CD14-positive monocyte (primary cell): ENCODE results near the gene CTTNBP2. TPM values are rescaled to one million over a fixed set of nuclear protein-coding genes. Genes with fewer than 3 reads are reported as not detected.

Experiments
- DNase-seq, 3 donors: peaks; one replicate each; pipeline ENCODE4 v3.0.0-alpha.2; 2011 to 2022
- H2AFZ ChIP-seq: 2 replicates; pipeline ENCODE4 v1.6.0; 2012; ENCODE audit warnings: mild to moderate bottlenecking, low read depth, low read length, inconsistent platforms; ENCODE audit not compliant: insufficient read depth, poor library complexity, severe bottlenecking
- H3K27ac ChIP-seq, 2 donors: 1 replicate in 1 of 2; 2 replicates in 1 of 2; pipeline ENCODE4 v1.5.1; 2012 to 2013; ENCODE audit warnings: low read length in 2 of 2, control low read depth in 1 of 2, inconsistent platforms in 1 of 2, low read depth in 1 of 2, mild to moderate bottlenecking in 1 of 2
- H3K27me3 ChIP-seq, 2 donors: one replicate each; pipeline versions ENCODE4 v1.6.0 to v1.6.1; 2011 to 2013; ENCODE audit warnings: low read length in 2 of 2; ENCODE audit not compliant: control insufficient read depth in 2 of 2, insufficient read depth in 2 of 2
- H3K36me3 ChIP-seq, 2 donors: replicated peaks in 1 of 2; 1 replicate in 1 of 2; 2 replicates in 1 of 2; pipeline versions ENCODE4 v1.5.1 to v1.6.1; 2012 to 2013; ENCODE audit warnings: low read length in 2 of 2, control low read depth in 1 of 2, inconsistent platforms in 1 of 2, mild to moderate bottlenecking in 1 of 2; ENCODE audit not compliant: insufficient read depth in 2 of 2, control insufficient read depth in 1 of 2
- H3K4me1 ChIP-seq, 2 donors: 1 replicate in 1 of 2; 2 replicates in 1 of 2; pipeline versions ENCODE4 v1.5.1 to v1.6.1; 2012 to 2013; ENCODE audit warnings: low read length in 2 of 2, control low read depth in 1 of 2, inconsistent platforms in 1 of 2, mild to moderate bottlenecking in 1 of 2, moderate library complexity in 1 of 2; ENCODE audit not compliant: insufficient read depth in 2 of 2, control insufficient read depth in 1 of 2
- H3K4me2 ChIP-seq: replicated peaks from 2 replicates; pipeline ENCODE3; 2012; ENCODE audit warnings: low read length, moderate library complexity, mild to moderate bottlenecking; ENCODE audit not compliant: poor library complexity, severe bottlenecking; ENCODE audit errors: extremely low read depth
- H3K4me3 ChIP-seq, 3 experiments: fragments of 200-600 bp in 1 of 3; sonication (generic) in 1 of 3; replicated peaks in 1 of 3; 1 replicate in 2 of 3; 2 replicates in 1 of 3; pipeline ENCODE4 v1.5.1; 2011 to 2013; ENCODE audit warnings: low read length in 3 of 3, mild to moderate bottlenecking in 3 of 3, control low read depth in 2 of 3, low read depth in 2 of 3, inconsistent platforms in 1 of 3, moderate library complexity in 1 of 3
- H3K79me2 ChIP-seq: 2 replicates; pipeline ENCODE4 v1.6.0; 2012; ENCODE audit warnings: mild to moderate bottlenecking, control low read depth, inconsistent platforms, low read length, moderate library complexity; ENCODE audit not compliant: insufficient read depth
- H3K9ac ChIP-seq: 2 replicates; pipeline ENCODE4 v1.6.0; 2017; ENCODE audit warnings: low read length, mild to moderate bottlenecking; ENCODE audit not compliant: insufficient read depth, poor library complexity, severe bottlenecking
- H3K9me3 ChIP-seq, 2 donors: replicated peaks in 1 of 2; 1 replicate in 1 of 2; 2 replicates in 1 of 2; pipeline versions ENCODE4 v1.5.1 to v1.6.1; 2012 to 2013; ENCODE audit warnings: low read length in 2 of 2, control low read depth in 1 of 2; ENCODE audit not compliant: control insufficient read depth in 1 of 2, insufficient read depth in 1 of 2
- H4K20me1 ChIP-seq: 2 replicates; pipeline ENCODE4 v1.6.0; 2012; ENCODE audit warnings: mild to moderate bottlenecking, low read length, control low read depth, moderate library complexity; ENCODE audit not compliant: insufficient read depth
- H3K27ac Mint-ChIP-seq, 7 donors: one replicate each; pipeline ENCODE4 v1.8.0; 2020; ENCODE audit warnings: mild to moderate bottlenecking in 7 of 7, mixed read lengths in 7 of 7, moderate library complexity in 6 of 7, inconsistent platforms in 2 of 7
- H3K27me3 Mint-ChIP-seq, 3 donors: one replicate each; pipeline ENCODE4 v1.8.0; 2021 to 2022; ENCODE audit warnings: low read depth in 3 of 3, mild to moderate bottlenecking in 3 of 3, mixed read lengths in 3 of 3, moderate library complexity in 3 of 3, inconsistent platforms in 1 of 3
- H3K36me3 Mint-ChIP-seq, 2 donors: one replicate each; pipeline ENCODE4 v1.8.0; 2020; ENCODE audit warnings: mixed read lengths in 2 of 2, inconsistent platforms in 1 of 2, mild to moderate bottlenecking in 1 of 2
- H3K4me1 Mint-ChIP-seq: one replicate; pipeline ENCODE4 v1.8.0; 2020; ENCODE audit warnings: mild to moderate bottlenecking, mixed read lengths
- H3K4me3 Mint-ChIP-seq, 2 donors: one replicate each; pipeline ENCODE4 v1.8.0; 2020; ENCODE audit warnings: mild to moderate bottlenecking in 2 of 2, mixed read lengths in 2 of 2, moderate library complexity in 1 of 2
- H3K9me3 Mint-ChIP-seq, 7 donors: one replicate each; pipeline ENCODE4 v1.8.0; 2020 to 2022; ENCODE audit warnings: mixed read lengths in 7 of 7, mild to moderate bottlenecking in 6 of 7, moderate library complexity in 6 of 7, inconsistent platforms in 2 of 7
- CTCF ChIP-seq: fragments of 200-600 bp; IDR thresholded peaks from one replicate; pipeline ENCODE4 v1.8.0; 2022; ENCODE audit warnings: antibody characterized with exemption, mild to moderate bottlenecking
- WGBS: methylation state at CpG from one replicate; pipeline ENCODE4 v1.1.5; 2013; ENCODE audit warnings: missing lambda C conversion rate; ENCODE audit not compliant: insufficient coverage; 5-methylcytosine and 5-hydroxymethylcytosine counted together
- intact Hi-C, 2 donors: fragments of 100-400 bp; cut with micrococcal nuclease; formaldehyde crosslinking; loops; one replicate each; pipeline versions ENCODE4 v1.15.0 to v1.15.1; 2023
- polyA plus RNA-seq, 3 donors: library from polyadenylated mRNA; depleted of rRNA in 1 of 3; unstranded in 2 of 3; stranded (reverse) in 1 of 3; fragments of 300-500 nt in 2 of 3; fragments of >200 nt in 1 of 3; fragmentation: Illumina TruSeq in 2 of 3; gene quantifications; 1 replicate in 2 of 3; 2 replicates in 1 of 3; pipeline ENCODE4 v1.2.3, GENCODE V29; 2012 to 2021

CTTNBP2 gene
- polyA plus RNA-seq, 3 donors, result 0.38 to 1.4 TPM; not detected in 1

- H3K9me3 ChIP-seq, result no peaks in the 10 kb centered on the region
- H3K27me3 Mint-ChIP-seq, result peaks cover 2 to 4% (median 2%) of the 10 kb centered on the region in 3 donors
- TF ChIP-seq CTCF, result no peak
- H3K9ac ChIP-seq, result no peak overlapping the region
- 93% methylated on average over 3 of the region's 3 CpGs for WGBS
- no peak overlapping the region for H3K27ac Mint-ChIP-seq
- no peak overlapping the region for H3K4me3 ChIP-seq
- H4K20me1 ChIP-seq, result no peaks in the 10 kb centered on the region
- DNase-seq, result no peak
- intact Hi-C loops, result no loop called here
- no peak overlapping the region for H3K4me2 ChIP-seq
- no peak overlapping the region for H2AFZ ChIP-seq
- H3K4me1 Mint-ChIP-seq, result no peaks in the 10 kb centered on the region
- no peak overlapping the region for H3K4me3 Mint-ChIP-seq
- H3K27me3 ChIP-seq, result no peaks in the 10 kb centered on the region
- no peaks in the 10 kb centered on the region for H3K36me3 ChIP-seq
- no peaks in the 10 kb centered on the region for H3K9me3 Mint-ChIP-seq
- H3K4me1 ChIP-seq, result no peaks in the 10 kb centered on the region
- no peaks in the 10 kb centered on the region for H3K79me2 ChIP-seq
- H3K36me3 Mint-ChIP-seq, result no peaks in the 10 kb centered on the region
- no peak overlapping the region for H3K27ac ChIP-seq
These were observed 72.8 kb downstream of the CTTNBP2 start for GRCh38 chr7:117800406-117800805.

- Histone ChIP-seq H3K4me1 (peaks cover 15 to 17% of the 10 kb centered on the region in 2 donors), H3K36me3 (no peaks in the 10 kb centered on the region), H3K27me3 (no peaks in the 10 kb centered on the region), H3K9ac (no peak overlapping the region), H3K4me3 (no peak overlapping the region), H3K79me2 (no peaks in the 10 kb centered on the region), H3K9me3 (no peaks in the 10 kb centered on the region), H3K27ac (no peak overlapping the region), H3K4me2 (no peak overlapping the region), H4K20me1 (no peaks in the 10 kb centered on the region), H2AFZ (no peak overlapping the region)
- Mint-ChIP-seq H3K36me3 (no peaks in the 10 kb centered on the region), H3K27ac (no peak overlapping the region), H3K27me3 (no peaks in the 10 kb centered on the region), H3K4me3 (no peak overlapping the region), H3K4me1 (peaks cover 14% of the 10 kb centered on the region), H3K9me3 (peaks cover 0 to 2% (median 0%) of the 10 kb centered on the region in 7 donors)
- TF ChIP-seq CTCF, result no peak
- intact Hi-C loops, result no loop called here
- WGBS, result 100% methylated on average over 1 of the region's 1 CpG
- no peak for DNase-seq
These were observed 76.4 kb downstream of the CTTNBP2 start for GRCh38 chr7:117796889-117797288.
